Measurements from ENCODE around the gene SLC4A4. TPM values are rescaled to one million over a fixed set of nuclear protein-coding genes. Genes with fewer than 3 reads are reported as not detected.

The SLC4A4 gene
- total and polyA plus RNA-seq, 5 donors from 2014 or later = not detected

DNA sequence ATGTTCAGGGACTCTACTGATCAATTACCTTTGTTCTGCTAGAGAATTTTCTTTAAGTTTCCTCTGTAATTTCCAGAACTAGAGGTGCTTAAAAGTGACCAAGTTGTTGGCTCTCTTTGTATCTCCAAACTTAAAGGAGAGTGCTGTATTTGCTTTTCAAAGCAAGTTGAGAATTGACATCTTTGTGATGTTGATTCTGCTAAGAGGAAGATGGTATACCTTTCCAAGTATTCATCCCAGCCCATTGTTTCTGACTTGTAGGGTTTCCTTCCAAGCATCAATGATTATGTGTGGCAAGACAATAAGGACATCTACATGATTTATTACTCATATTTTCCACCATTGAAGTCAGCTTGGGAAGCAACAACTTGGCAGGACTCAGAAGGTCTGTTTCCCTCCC, 254.5 kb downstream of the SLC4A4 start:
- H3K9me3 ChIP-seq (ENCODE audit: control insufficient read depth in 2 of 2, low read length in 2 of 2) = no peaks in the 10 kb centered on the region
- no peak overlapping the region for H3K4me3 Mint-ChIP-seq
- H3K27ac ChIP-seq (ENCODE audit: insufficient read depth, low read length, poor library complexity, severe bottlenecking) = no peak overlapping the region
- H3K4me3 ChIP-seq (ENCODE audit: low read depth, low read length) = no peak overlapping the region
- H3K27ac Mint-ChIP-seq = no peak overlapping the region
- H3K36me3 Mint-ChIP-seq = no peaks in the 10 kb centered on the region
- no peak for ATAC-seq (ENCODE audit: low read depth in 2 of 2)
- no peaks in the 10 kb centered on the region for H3K36me3 ChIP-seq (ENCODE audit: control insufficient read depth, insufficient read depth, low read length)
- H3K9me3 Mint-ChIP-seq = peaks cover 1 to 6% (median 3%) of the 10 kb centered on the region in 7 donors
- no peaks in the 10 kb centered on the region for H3K4me1 ChIP-seq (ENCODE audit: control insufficient read depth, insufficient read depth, low read length, poor library complexity, severe bottlenecking)
- no peaks in the 10 kb centered on the region for H3K27me3 ChIP-seq (ENCODE audit: control insufficient read depth, insufficient read depth, low read length)
- DNase-seq = no peak
- H3K27me3 Mint-ChIP-seq = no peaks in the 10 kb centered on the region
- no peaks in the 10 kb centered on the region for H3K4me1 Mint-ChIP-seq

DNA sequence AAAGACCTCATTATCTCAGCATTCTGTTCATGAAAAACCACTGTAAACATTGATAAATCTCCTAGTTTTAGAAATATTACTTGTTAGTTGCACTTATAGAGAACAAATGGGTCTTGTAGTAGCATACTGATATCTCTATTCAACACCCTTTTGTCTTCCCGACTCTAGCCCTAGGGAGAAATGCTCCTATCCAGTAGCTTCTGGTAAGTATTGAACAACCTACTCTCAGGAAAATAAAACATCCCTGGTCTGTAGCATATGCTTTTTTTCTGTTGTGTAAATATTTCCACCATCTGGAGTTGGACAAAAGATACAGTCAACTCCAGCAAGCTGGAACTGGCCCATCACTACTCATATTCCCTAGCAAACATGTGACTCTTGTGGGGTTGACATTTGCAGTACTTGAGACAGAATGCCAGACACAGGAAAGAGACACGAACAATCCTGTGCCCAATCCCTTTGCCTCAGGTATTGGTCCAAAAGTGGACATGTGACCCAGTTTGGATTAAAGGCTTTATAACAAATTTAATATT, 256.8 kb downstream of the SLC4A4 start:
- Histone ChIP-seq H3K4me3 (ENCODE audit: low read depth, low read length) (no peak overlapping the region), H3K27me3 (ENCODE audit: control insufficient read depth, insufficient read depth, low read length) (no peaks in the 10 kb centered on the region), H3K4me1 (ENCODE audit: control insufficient read depth, insufficient read depth, low read length, poor library complexity, severe bottlenecking) (no peaks in the 10 kb centered on the region), H3K9me3 (ENCODE audit: control insufficient read depth in 2 of 2, low read length in 2 of 2) (no peaks in the 10 kb centered on the region), H3K27ac (ENCODE audit: insufficient read depth, low read length, poor library complexity, severe bottlenecking) (no peak overlapping the region), H3K36me3 (ENCODE audit: control insufficient read depth, insufficient read depth, low read length) (no peaks in the 10 kb centered on the region)
- ATAC-seq (ENCODE audit: low read depth in 2 of 2) (no peak), DNase-seq (no peak)
- Mint-ChIP-seq H3K36me3 (no peaks in the 10 kb centered on the region), H3K4me1 (no peaks in the 10 kb centered on the region), H3K4me3 (no peak overlapping the region), H3K27me3 (no peaks in the 10 kb centered on the region), H3K27ac (no peak overlapping the region), H3K9me3 (peaks cover 0 to 5% (median 0%) of the 10 kb centered on the region in 7 donors)

DNA sequence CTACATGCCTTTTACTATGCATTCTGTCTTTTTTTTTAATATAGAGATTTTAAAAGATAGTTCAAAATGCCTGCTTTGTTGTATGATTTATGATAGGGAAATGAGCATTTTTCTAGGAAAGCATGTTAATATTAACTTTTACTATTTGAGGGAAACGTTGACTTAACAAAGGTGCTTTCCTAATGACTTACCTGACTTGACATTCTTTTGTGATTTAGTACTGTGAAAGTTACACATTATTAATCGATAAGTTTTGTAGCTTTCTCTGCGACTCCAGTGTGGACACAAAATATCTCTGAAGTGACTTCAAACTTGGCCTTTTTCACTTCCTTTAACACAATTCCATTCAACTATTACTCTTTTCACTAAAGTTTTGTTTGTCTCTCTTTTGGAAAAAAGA, 260.8 kb downstream of the SLC4A4 start:
- Mint-ChIP-seq H3K4me1 (no peaks in the 10 kb centered on the region), H3K36me3 (no peaks in the 10 kb centered on the region), H3K9me3 (peaks cover 0 to 1% (median 0%) of the 10 kb centered on the region in 7 donors), H3K27me3 (no peaks in the 10 kb centered on the region), H3K4me3 (no peak overlapping the region), H3K27ac (no peak overlapping the region)
- ATAC-seq (ENCODE audit: low read depth in 2 of 2) (no peak), DNase-seq (no peak)
- H3K36me3 ChIP-seq (ENCODE audit: control insufficient read depth, insufficient read depth, low read length) = no peaks in the 10 kb centered on the region
- H3K4me3 ChIP-seq (ENCODE audit: low read depth, low read length) = no peak overlapping the region
- no peak overlapping the region for H3K27ac ChIP-seq (ENCODE audit: insufficient read depth, low read length, poor library complexity, severe bottlenecking)
- H3K27me3 ChIP-seq (ENCODE audit: control insufficient read depth, insufficient read depth, low read length) = no peaks in the 10 kb centered on the region
- no peaks in the 10 kb centered on the region for H3K4me1 ChIP-seq (ENCODE audit: control insufficient read depth, insufficient read depth, low read length, poor library complexity, severe bottlenecking)
- H3K9me3 ChIP-seq (ENCODE audit: control insufficient read depth in 2 of 2, low read length in 2 of 2) = no peaks in the 10 kb centered on the region

DNA sequence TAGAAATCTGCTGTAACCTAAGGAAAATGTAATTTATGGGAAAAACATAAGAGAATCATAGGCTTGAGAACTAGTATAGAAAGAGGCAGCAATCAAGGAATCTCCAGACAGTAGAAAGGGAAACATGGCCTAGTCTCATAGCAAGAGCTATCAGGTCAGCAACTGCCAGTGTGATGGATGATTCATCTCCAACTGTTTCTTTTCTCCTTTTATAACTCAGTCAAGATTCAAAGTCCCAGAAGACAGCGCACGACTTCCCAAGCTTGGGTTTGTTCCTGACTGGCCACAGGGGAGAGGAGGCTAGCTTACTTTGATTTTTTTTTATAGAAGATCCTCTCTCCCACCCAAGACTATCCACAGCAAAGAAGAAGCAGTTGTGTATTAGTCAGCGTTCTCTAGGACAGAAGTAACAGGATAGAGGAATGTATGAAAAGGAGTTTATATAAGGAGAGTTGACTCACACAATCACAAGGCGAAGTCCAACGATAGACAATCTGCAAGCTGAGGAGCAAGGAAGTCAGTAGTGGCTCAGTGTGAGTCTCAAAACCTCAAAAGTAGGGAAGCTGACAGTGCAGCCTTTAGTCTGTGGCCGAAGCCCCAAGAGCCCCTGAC, 263.6 kb downstream of the SLC4A4 start:
- no peak overlapping the region for H3K4me3 Mint-ChIP-seq
- Histone ChIP-seq H3K4me3 (ENCODE audit: low read depth, low read length) (no peak overlapping the region), H3K27me3 (ENCODE audit: control insufficient read depth, insufficient read depth, low read length) (no peaks in the 10 kb centered on the region), H3K4me1 (ENCODE audit: control insufficient read depth, insufficient read depth, low read length, poor library complexity, severe bottlenecking) (no peaks in the 10 kb centered on the region), H3K27ac (ENCODE audit: insufficient read depth, low read length, poor library complexity, severe bottlenecking) (no peak overlapping the region), H3K9me3 (ENCODE audit: control insufficient read depth in 2 of 2, low read length in 2 of 2) (no peaks in the 10 kb centered on the region), H3K36me3 (ENCODE audit: control insufficient read depth, insufficient read depth, low read length) (no peaks in the 10 kb centered on the region)
- no peak overlapping the region for H3K27ac Mint-ChIP-seq
- peaks cover 0 to 2% (median under 1%) of the 10 kb centered on the region in 7 donors for H3K9me3 Mint-ChIP-seq
- H3K4me1 Mint-ChIP-seq = no peaks in the 10 kb centered on the region
- no peaks in the 10 kb centered on the region for H3K27me3 Mint-ChIP-seq
- no peak for ATAC-seq (ENCODE audit: low read depth in 2 of 2)
- no peak for DNase-seq
- no peaks in the 10 kb centered on the region for H3K36me3 Mint-ChIP-seq

DNA sequence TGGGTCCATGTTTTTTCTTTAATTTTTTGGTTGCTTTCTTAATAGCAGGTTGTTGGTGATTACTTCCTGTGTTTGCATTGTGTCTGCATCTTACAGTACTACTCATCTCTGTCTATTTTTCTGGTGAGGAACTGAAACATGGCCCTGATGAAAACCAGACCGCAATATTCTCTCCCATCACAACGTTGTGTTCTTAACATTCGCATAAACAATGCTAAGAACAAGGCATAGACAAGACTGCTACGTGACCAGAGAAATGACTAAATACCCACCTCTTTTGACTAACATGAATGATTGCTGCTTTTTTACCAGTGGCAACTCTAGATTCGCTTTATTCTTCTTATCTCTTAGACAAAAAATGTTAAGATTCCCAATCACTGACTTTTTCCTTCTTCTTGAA, 266.0 kb downstream of the SLC4A4 start:
- Histone ChIP-seq H3K27me3 (ENCODE audit: control insufficient read depth, insufficient read depth, low read length) (no peaks in the 10 kb centered on the region), H3K27ac (ENCODE audit: insufficient read depth, low read length, poor library complexity, severe bottlenecking) (no peak overlapping the region), H3K36me3 (ENCODE audit: control insufficient read depth, insufficient read depth, low read length) (no peaks in the 10 kb centered on the region), H3K4me1 (ENCODE audit: control insufficient read depth, insufficient read depth, low read length, poor library complexity, severe bottlenecking) (no peaks in the 10 kb centered on the region), H3K9me3 (ENCODE audit: control insufficient read depth in 2 of 2, low read length in 2 of 2) (no peaks in the 10 kb centered on the region), H3K4me3 (ENCODE audit: low read depth, low read length) (no peak overlapping the region)
- Mint-ChIP-seq H3K27ac (no peak overlapping the region), H3K27me3 (peaks cover 4% of the 10 kb centered on the region), H3K4me3 (no peak overlapping the region), H3K4me1 (no peaks in the 10 kb centered on the region), H3K36me3 (no peaks in the 10 kb centered on the region), H3K9me3 (peaks cover 0 to 4% (median 2%) of the 10 kb centered on the region in 7 donors)
- DNase-seq (no peak), ATAC-seq (ENCODE audit: low read depth in 2 of 2) (no peak)

DNA sequence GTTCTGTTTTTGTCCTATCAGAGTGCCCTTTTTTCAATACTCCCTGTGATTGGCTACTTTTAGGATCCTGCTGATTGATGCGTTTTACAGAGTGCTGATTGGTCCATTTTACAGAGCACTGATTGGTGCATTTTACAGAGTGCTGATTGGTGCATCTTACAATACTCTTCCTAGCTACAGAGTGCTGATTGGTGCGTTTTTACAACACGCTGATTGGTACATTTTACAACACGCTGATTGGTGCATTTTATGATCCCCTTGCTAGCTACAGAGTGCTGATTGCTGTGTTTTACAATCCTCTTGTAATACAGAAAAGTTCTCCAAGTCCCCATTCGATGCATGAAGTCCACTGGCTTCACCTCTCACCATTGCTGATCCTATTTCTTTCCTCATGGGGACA, 268.3 kb downstream of the SLC4A4 start:
- H3K36me3 ChIP-seq (ENCODE audit: control insufficient read depth, insufficient read depth, low read length) = no peaks in the 10 kb centered on the region
- Mint-ChIP-seq H3K9me3 (peaks cover 0 to 5% (median 3%) of the 10 kb centered on the region in 7 donors), H3K36me3 (no peaks in the 10 kb centered on the region), H3K27ac (no peak overlapping the region), H3K4me3 (no peak overlapping the region), H3K4me1 (no peaks in the 10 kb centered on the region), H3K27me3 (peaks cover 4% of the 10 kb centered on the region)
- H3K4me1 ChIP-seq (ENCODE audit: control insufficient read depth, insufficient read depth, low read length, poor library complexity, severe bottlenecking) = no peaks in the 10 kb centered on the region
- no peak overlapping the region for H3K4me3 ChIP-seq (ENCODE audit: low read depth, low read length)
- no peaks in the 10 kb centered on the region for H3K9me3 ChIP-seq (ENCODE audit: control insufficient read depth in 2 of 2, low read length in 2 of 2)
- H3K27ac ChIP-seq (ENCODE audit: insufficient read depth, low read length, poor library complexity, severe bottlenecking) = no peak overlapping the region
- no peak for ATAC-seq (ENCODE audit: low read depth in 2 of 2)
- no peak for DNase-seq
- no peaks in the 10 kb centered on the region for H3K27me3 ChIP-seq (ENCODE audit: control insufficient read depth, insufficient read depth, low read length)

DNA sequence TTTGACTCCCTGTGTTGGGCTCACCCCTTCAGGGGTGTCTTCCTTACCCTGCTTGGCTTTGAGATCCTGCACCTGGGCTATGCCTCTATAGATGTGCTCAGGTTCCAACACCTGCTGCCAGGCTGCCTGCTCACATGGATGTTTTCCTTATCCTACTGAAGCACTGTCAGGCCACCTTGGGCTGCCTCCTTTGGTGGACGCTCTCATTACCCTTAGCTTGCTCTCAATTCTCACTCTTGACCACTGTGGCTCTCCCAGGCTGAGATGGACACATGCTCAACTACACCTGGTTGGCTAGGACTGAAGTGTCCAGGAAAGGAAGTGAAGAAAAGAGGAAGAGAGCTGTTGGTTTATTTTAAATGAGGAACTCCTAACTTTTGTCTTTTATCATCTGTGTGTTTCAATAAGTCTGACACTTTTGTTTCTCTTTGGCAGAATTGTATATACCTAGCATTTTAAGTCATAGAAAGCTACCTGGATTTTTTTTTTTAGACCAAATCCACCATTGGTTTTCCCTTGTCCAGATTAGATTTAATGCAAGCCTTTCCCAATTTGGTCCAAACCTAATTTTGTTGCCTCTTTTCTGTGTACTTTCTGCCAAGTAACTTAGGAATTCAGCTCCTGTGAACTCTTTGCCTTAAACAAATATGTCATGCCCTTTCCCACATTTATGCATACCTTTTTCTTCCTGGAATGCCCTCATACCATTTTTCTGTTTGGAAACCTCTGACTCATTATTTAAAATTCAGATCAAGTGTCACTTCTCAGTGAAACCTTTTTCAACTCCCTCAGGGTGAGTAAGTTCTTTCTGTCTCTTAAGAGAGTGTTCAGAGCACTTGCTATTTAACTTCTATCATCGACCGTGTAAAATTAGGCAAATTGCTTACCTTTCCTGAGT, 269.2 kb downstream of the SLC4A4 start:
- no peaks in the 10 kb centered on the region for H3K36me3 Mint-ChIP-seq
- Histone ChIP-seq H3K36me3 (ENCODE audit: control insufficient read depth, insufficient read depth, low read length) (no peaks in the 10 kb centered on the region), H3K9me3 (ENCODE audit: control insufficient read depth in 2 of 2, low read length in 2 of 2) (no peaks in the 10 kb centered on the region), H3K4me3 (ENCODE audit: low read depth, low read length) (no peak overlapping the region), H3K4me1 (ENCODE audit: control insufficient read depth, insufficient read depth, low read length, poor library complexity, severe bottlenecking) (no peaks in the 10 kb centered on the region), H3K27me3 (ENCODE audit: control insufficient read depth, insufficient read depth, low read length) (no peaks in the 10 kb centered on the region), H3K27ac (ENCODE audit: insufficient read depth, low read length, poor library complexity, severe bottlenecking) (no peak overlapping the region)
- no peak overlapping the region for H3K4me3 Mint-ChIP-seq
- H3K27ac Mint-ChIP-seq = no peak overlapping the region
- DNase-seq = no peak
- peaks cover 0 to 5% (median 3%) of the 10 kb centered on the region in 7 donors for H3K9me3 Mint-ChIP-seq
- H3K4me1 Mint-ChIP-seq = no peaks in the 10 kb centered on the region
- peaks cover 4% of the 10 kb centered on the region for H3K27me3 Mint-ChIP-seq
- ATAC-seq (ENCODE audit: low read depth in 2 of 2) = no peak
